Esophagus muscularis mucosa (tissue), 4 donors: ENCODE results near the gene EGLN3.

Experiments
- EP300 ChIP-seq: sonication (generic); formaldehyde crosslinking; IDR thresholded peaks from one replicate; pipeline ENCODE4 v1.6.1; 2017; ENCODE audit warnings: antibody characterized with exemption
- POLR2A ChIP-seq: fragments of 450-650 bp; IDR thresholded peaks from one replicate; pipeline ENCODE4 v1.6.1; 2017; ENCODE audit warnings: antibody characterized with exemption, moderate library complexity, mild to moderate bottlenecking, low read depth
- POLR2AphosphoS5 ChIP-seq, 2 donors: sonication (generic); formaldehyde crosslinking; IDR thresholded peaks; one replicate each; pipeline ENCODE4 v1.6.1; 2017; ENCODE audit warnings: antibody characterized with exemption in 2 of 2
- TF ChIP-seq, protein P1 (sequence below), 3 experiments: fragments of 200-600 bp in 2 of 3; fragments of 450-650 bp in 1 of 3; sonication (generic) in 2 of 3; IDR thresholded peaks; one replicate each; pipeline ENCODE4 v1.5.1; 2017 to 2019; ENCODE audit warnings: antibody characterized with exemption in 3 of 3, mild to moderate bottlenecking in 2 of 3, moderate library complexity in 1 of 3

DNA sequence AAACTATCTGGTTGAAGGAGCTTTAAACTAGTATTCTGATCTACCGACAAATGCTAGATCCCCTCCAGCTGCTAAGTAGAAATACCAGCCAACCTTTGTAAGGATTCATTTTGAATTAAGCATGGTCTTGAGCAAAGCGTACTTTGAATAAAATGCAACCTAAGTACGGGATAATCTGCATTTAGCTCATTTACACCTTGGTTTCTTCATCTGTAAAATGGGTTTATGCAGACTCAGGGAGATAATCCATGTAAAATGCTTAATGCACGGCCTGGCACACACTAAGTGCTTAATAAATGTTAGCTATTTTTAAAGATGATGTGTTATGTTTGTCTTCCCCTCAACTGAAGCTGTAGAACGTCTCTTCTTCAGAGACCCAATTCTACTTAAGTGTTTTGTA lies 15.9 kb downstream of the EGLN3 start:
- TF ChIP-seq POLR2A (no peak), POLR2AphosphoS5 (IDR thresholded peaks at IDR 0.05) (no peak), EP300 (no peak)
- TF ChIP-seq, protein P1, sequence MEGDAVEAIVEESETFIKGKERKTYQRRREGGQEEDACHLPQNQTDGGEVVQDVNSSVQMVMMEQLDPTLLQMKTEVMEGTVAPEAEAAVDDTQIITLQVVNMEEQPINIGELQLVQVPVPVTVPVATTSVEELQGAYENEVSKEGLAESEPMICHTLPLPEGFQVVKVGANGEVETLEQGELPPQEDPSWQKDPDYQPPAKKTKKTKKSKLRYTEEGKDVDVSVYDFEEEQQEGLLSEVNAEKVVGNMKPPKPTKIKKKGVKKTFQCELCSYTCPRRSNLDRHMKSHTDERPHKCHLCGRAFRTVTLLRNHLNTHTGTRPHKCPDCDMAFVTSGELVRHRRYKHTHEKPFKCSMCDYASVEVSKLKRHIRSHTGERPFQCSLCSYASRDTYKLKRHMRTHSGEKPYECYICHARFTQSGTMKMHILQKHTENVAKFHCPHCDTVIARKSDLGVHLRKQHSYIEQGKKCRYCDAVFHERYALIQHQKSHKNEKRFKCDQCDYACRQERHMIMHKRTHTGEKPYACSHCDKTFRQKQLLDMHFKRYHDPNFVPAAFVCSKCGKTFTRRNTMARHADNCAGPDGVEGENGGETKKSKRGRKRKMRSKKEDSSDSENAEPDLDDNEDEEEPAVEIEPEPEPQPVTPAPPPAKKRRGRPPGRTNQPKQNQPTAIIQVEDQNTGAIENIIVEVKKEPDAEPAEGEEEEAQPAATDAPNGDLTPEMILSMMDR (IDR thresholded peaks at IDR 0.05): no peak
